Neutrophil (primary cell): ENCODE results near the gene COL5A2.

ENCODE experiments used
- H3K27ac ChIP-seq: fragments of 200-600 bp; sonication (generic); 2 replicates; pipeline ENCODE4 v1.5.1; 2016; ENCODE audit warnings: mild to moderate bottlenecking, moderate library complexity
- H3K27me3 ChIP-seq: fragments of 200-600 bp; sonication (generic); 2 replicates; pipeline ENCODE4 v1.6.0; 2016; ENCODE audit warnings: mild to moderate bottlenecking
- H3K36me3 ChIP-seq: fragments of 200-600 bp; sonication (generic); 2 replicates; pipeline ENCODE4 v1.5.1; 2017
- H3K4me1 ChIP-seq, 2 experiments: fragments of 200-600 bp in 1 of 2; sonication (generic) in 1 of 2; 1 replicate in 1 of 2; 2 replicates in 1 of 2; pipeline versions ENCODE4 v1.5.1 to v1.6.1; 2013 to 2016; ENCODE audit warnings: low read depth in 1 of 2, low read length in 1 of 2, mild to moderate bottlenecking in 1 of 2, moderate library complexity in 1 of 2; ENCODE audit not compliant: control insufficient read depth in 1 of 2, insufficient read depth in 1 of 2
- H3K4me3 ChIP-seq, 2 experiments: fragments of 200-600 bp in 1 of 2; sonication (generic) in 1 of 2; 1 replicate in 1 of 2; 2 replicates in 1 of 2; pipeline ENCODE4 v1.5.1; 2013 to 2016; ENCODE audit warnings: low read depth in 1 of 2, low read length in 1 of 2, mild to moderate bottlenecking in 1 of 2, moderate library complexity in 1 of 2
- H3K9me3 ChIP-seq: fragments of 200-600 bp; sonication (generic); 2 replicates; pipeline ENCODE4 v1.5.1; 2016
- CTCF ChIP-seq: fragments of 200-600 bp; sonication (generic); IDR thresholded peaks from 2 replicates; pipeline ENCODE4 v1.5.1; 2016; ENCODE audit warnings: antibody characterized with exemption

COL5A2 gene

GRCh38 chr2:189175869-189176433 is 3.6 kb downstream of the COL5A2 start:
- H3K4me3 ChIP-seq, result no peak overlapping the region
- no peaks in the 10 kb centered on the region for H3K4me1 ChIP-seq
- no peak for TF ChIP-seq CTCF
- no peaks in the 10 kb centered on the region for H3K36me3 ChIP-seq
- no peak overlapping the region for H3K27ac ChIP-seq
- no peaks in the 10 kb centered on the region for H3K9me3 ChIP-seq
- peaks cover 17% of the 10 kb centered on the region for H3K27me3 ChIP-seq

GRCh38 chr2:189171956-189172609 is 7.5 kb downstream of the COL5A2 start:
- H3K4me3 ChIP-seq, result no peak overlapping the region
- no peaks in the 10 kb centered on the region for H3K27me3 ChIP-seq
- no peaks in the 10 kb centered on the region for H3K4me1 ChIP-seq
- H3K36me3 ChIP-seq, result no peaks in the 10 kb centered on the region
- TF ChIP-seq CTCF, result no peak
- H3K9me3 ChIP-seq, result no peaks in the 10 kb centered on the region
- no peak overlapping the region for H3K27ac ChIP-seq

- H3K27ac ChIP-seq, result no peak overlapping the region
Measured at GRCh38 chr2:189168856-189169499, 10.6 kb downstream of the COL5A2 start.

GRCh38 chr2:189165656-189166380 is 13.7 kb downstream of the COL5A2 start:
- Histone ChIP-seq H3K9me3 (no peaks in the 10 kb centered on the region), H3K4me3 (no peak overlapping the region), H3K27me3 (no peaks in the 10 kb centered on the region), H3K4me1 (no peaks in the 10 kb centered on the region), H3K36me3 (no peaks in the 10 kb centered on the region), H3K27ac (no peak overlapping the region)
- TF ChIP-seq CTCF, result no peak

More at GRCh38 chr2:189168856-189169499, 10.6 kb downstream of the COL5A2 start:
- H3K27me3 ChIP-seq, result no peaks in the 10 kb centered on the region
- no peak overlapping the region for H3K4me3 ChIP-seq
- H3K36me3 ChIP-seq, result no peaks in the 10 kb centered on the region
- no peaks in the 10 kb centered on the region for H3K9me3 ChIP-seq
- no peak for TF ChIP-seq CTCF
- no peaks in the 10 kb centered on the region for H3K4me1 ChIP-seq

- TF ChIP-seq CTCF, result no peak
- no peaks in the 10 kb centered on the region for H3K4me1 ChIP-seq
Measured at GRCh38 chr2:189164746-189165145, 14.8 kb downstream of the COL5A2 start.

More at GRCh38 chr2:189164746-189165145, 14.8 kb downstream of the COL5A2 start:
- Histone ChIP-seq H3K27me3 (no peaks in the 10 kb centered on the region), H3K27ac (no peak overlapping the region), H3K9me3 (no peaks in the 10 kb centered on the region), H3K36me3 (no peaks in the 10 kb centered on the region), H3K4me3 (no peak overlapping the region)
